Measurements from ENCODE around the gene PGK1.
A peak's percentile ranks its signal among the peaks of the same experiment; 100 is the strongest.
"Not testable (repeated sequence)": the region's sequence is repeated elsewhere in the genome, so short reads cannot be mapped to it uniquely, and the experiment has no call there.

Gene PGK1

GRCh38 chrX:78125781-78126180 is 21.7 kb downstream of the PGK1 start:
- Mint-ChIP-seq H3K36me3 (ENCODE audit: low read depth) (peaks cover 90% of the 10 kb centered on the region), H3K27ac (peak overlapping the region; percentile 22)
- H3K9me3 Mint-ChIP-seq; H3K4me1 Mint-ChIP-seq (ENCODE audit: low read depth); intact Hi-C loops (cut with micrococcal nuclease); H3K4me3 Mint-ChIP-seq; H3K27me3 Mint-ChIP-seq: not testable (repeated sequence)

- no peak overlapping the region for H3K27ac Mint-ChIP-seq
- intact Hi-C loops (cut with micrococcal nuclease), result no loop called here
- no peak overlapping the region for H3K4me3 Mint-ChIP-seq
- H3K4me1 Mint-ChIP-seq (ENCODE audit: low read depth), result no peaks in the 10 kb centered on the region
- H3K27me3 Mint-ChIP-seq, result no peaks in the 10 kb centered on the region
- H3K36me3 Mint-ChIP-seq (ENCODE audit: low read depth), result peaks cover 54% of the 10 kb centered on the region
- no peaks in the 10 kb centered on the region for H3K9me3 Mint-ChIP-seq
Observed at GRCh38 chrX:78129714-78130113, 25.7 kb downstream of the PGK1 start.

GRCh38 chrX:78130396-78130795 is 26.3 kb downstream of the PGK1 start:
- Mint-ChIP-seq H3K27me3 (no peaks in the 10 kb centered on the region), H3K27ac (no peak overlapping the region), H3K36me3 (ENCODE audit: low read depth) (peaks cover 47% of the 10 kb centered on the region), H3K4me3 (no peak overlapping the region), H3K4me1 (ENCODE audit: low read depth) (no peaks in the 10 kb centered on the region), H3K9me3 (no peaks in the 10 kb centered on the region)
- intact Hi-C loops (cut with micrococcal nuclease), result no loop called here

- no peaks in the 10 kb centered on the region for H3K4me1 Mint-ChIP-seq (ENCODE audit: low read depth)
- H3K4me3 Mint-ChIP-seq, result no peak overlapping the region
- no peak overlapping the region for H3K27ac Mint-ChIP-seq
- intact Hi-C loops (cut with micrococcal nuclease), result no loop called here
- H3K36me3 Mint-ChIP-seq (ENCODE audit: low read depth), result peaks cover 40% of the 10 kb centered on the region
- no peaks in the 10 kb centered on the region for H3K9me3 Mint-ChIP-seq
- H3K27me3 Mint-ChIP-seq, result no peaks in the 10 kb centered on the region
Observed at GRCh38 chrX:78131117-78131516, 27.1 kb downstream of the PGK1 start.

- Mint-ChIP-seq H3K9me3 (no peaks in the 10 kb centered on the region), H3K27me3 (no peaks in the 10 kb centered on the region), H3K36me3 (ENCODE audit: low read depth) (peaks cover 17% of the 10 kb centered on the region), H3K4me3 (no peak overlapping the region), H3K4me1 (ENCODE audit: low read depth) (no peaks in the 10 kb centered on the region), H3K27ac (no peak overlapping the region)
- intact Hi-C loops (cut with micrococcal nuclease), result no loop called here
Observed at GRCh38 chrX:78133238-78133960, 29.4 kb downstream of the PGK1 start.

- intact Hi-C loops (cut with micrococcal nuclease), result loop anchor here (10.0 kb wide), 1 partner anchor 185 kb away; the partner anchor contains the start of gene CYSLTR1
- Mint-ChIP-seq H3K9me3 (no peaks in the 10 kb centered on the region), H3K4me1 (ENCODE audit: low read depth) (no peaks in the 10 kb centered on the region), H3K27me3 (no peaks in the 10 kb centered on the region), H3K4me3 (peak within 1 kb of the TSS; percentile 87), H3K36me3 (ENCODE audit: low read depth) (peaks cover 6% of the 10 kb centered on the region), H3K27ac (peak within 1 kb of the TSS; percentile 88)
Observed at GRCh38 chrX:78139160-78140123, 35.4 kb downstream of the PGK1 start, which contains the start of gene TAF9B. Gene TAF9B, minus strand, starts transcription at chrX:78139650. Its CDS starts 39 bp downstream, at chrX:78139611.

GRCh38 chrX:78140206-78140605 is 36.2 kb downstream of the PGK1 start:
- Mint-ChIP-seq H3K4me1 (ENCODE audit: low read depth) (no peaks in the 10 kb centered on the region), H3K27me3 (no peaks in the 10 kb centered on the region), H3K27ac (no peak overlapping the region), H3K36me3 (ENCODE audit: low read depth) (peaks cover 6% of the 10 kb centered on the region), H3K9me3 (no peaks in the 10 kb centered on the region), H3K4me3 (peak overlapping the region; percentile 87)
- intact Hi-C loops (cut with micrococcal nuclease), result loop anchor here (10.0 kb wide), 1 partner anchor 185 kb away; the partner anchor contains the start of gene CYSLTR1

GRCh38 chrX:78147002-78147540 is 43.0 kb downstream of the PGK1 start:
- not testable (repeated sequence) for H3K4me1 Mint-ChIP-seq (ENCODE audit: low read depth); H3K4me3 Mint-ChIP-seq; H3K36me3 Mint-ChIP-seq (ENCODE audit: low read depth); H3K27me3 Mint-ChIP-seq; H3K27ac Mint-ChIP-seq
- H3K9me3 Mint-ChIP-seq, result peaks cover 31% of the 10 kb centered on the region
- intact Hi-C loops (cut with micrococcal nuclease), result loop anchor here (10.0 kb wide), 1 partner anchor 178 kb away; the partner anchor contains the start of gene CYSLTR1

GRCh38 chrX:78157373-78157772 is 53.3 kb downstream of the PGK1 start:
- intact Hi-C loops (cut with micrococcal nuclease); H3K4me1 Mint-ChIP-seq (ENCODE audit: low read depth); H3K27ac Mint-ChIP-seq; H3K27me3 Mint-ChIP-seq; H3K36me3 Mint-ChIP-seq (ENCODE audit: low read depth); H3K9me3 Mint-ChIP-seq; H3K4me3 Mint-ChIP-seq: not testable (repeated sequence)

- intact Hi-C loops (cut with micrococcal nuclease); H3K36me3 Mint-ChIP-seq (ENCODE audit: low read depth); H3K4me3 Mint-ChIP-seq; H3K9me3 Mint-ChIP-seq; H3K27me3 Mint-ChIP-seq; H3K27ac Mint-ChIP-seq; H3K4me1 Mint-ChIP-seq (ENCODE audit: low read depth): not testable (repeated sequence)
Observed at GRCh38 chrX:78157846-78158245, 53.8 kb downstream of the PGK1 start.

GRCh38 chrX:78160711-78161110 is 56.7 kb downstream of the PGK1 start:
- intact Hi-C loops (cut with micrococcal nuclease), result not testable (repeated sequence)

GRCh38 chrX:78163175-78163574 is 59.1 kb downstream of the PGK1 start:
- H3K4me3 Mint-ChIP-seq; H3K4me1 Mint-ChIP-seq (ENCODE audit: low read depth); intact Hi-C loops (cut with micrococcal nuclease); H3K36me3 Mint-ChIP-seq (ENCODE audit: low read depth); H3K9me3 Mint-ChIP-seq; H3K27me3 Mint-ChIP-seq; H3K27ac Mint-ChIP-seq: not testable (repeated sequence)

More at GRCh38 chrX:78160711-78161110, 56.7 kb downstream of the PGK1 start:
- H3K4me3 Mint-ChIP-seq; H3K36me3 Mint-ChIP-seq (ENCODE audit: low read depth); H3K9me3 Mint-ChIP-seq; H3K4me1 Mint-ChIP-seq (ENCODE audit: low read depth); H3K27ac Mint-ChIP-seq; H3K27me3 Mint-ChIP-seq: not testable (repeated sequence)

- intact Hi-C loops (cut with micrococcal nuclease), result no loop called here
- Mint-ChIP-seq H3K27me3 (no peaks in the 10 kb centered on the region), H3K36me3 (ENCODE audit: low read depth) (no peaks in the 10 kb centered on the region)
Observed at GRCh38 chrX:78165425-78165824, 61.4 kb downstream of the PGK1 start.

GRCh38 chrX:78168065-78168464 is 64.0 kb downstream of the PGK1 start:
- Mint-ChIP-seq H3K9me3 (no peaks in the 10 kb centered on the region), H3K36me3 (ENCODE audit: low read depth) (no peaks in the 10 kb centered on the region), H3K4me1 (ENCODE audit: low read depth) (no peaks in the 10 kb centered on the region), H3K27ac (no peak overlapping the region), H3K27me3 (no peaks in the 10 kb centered on the region), H3K4me3 (no peak overlapping the region)
- intact Hi-C loops (cut with micrococcal nuclease), result no loop called here

More at GRCh38 chrX:78165425-78165824, 61.4 kb downstream of the PGK1 start:
- H3K27ac Mint-ChIP-seq, result no peak overlapping the region
- no peaks in the 10 kb centered on the region for H3K9me3 Mint-ChIP-seq
- no peaks in the 10 kb centered on the region for H3K4me1 Mint-ChIP-seq (ENCODE audit: low read depth)
- no peak overlapping the region for H3K4me3 Mint-ChIP-seq
